Neural cell (in vitro differentiated cells): Measurements from ENCODE around the gene ODF2. TPM values are rescaled to one million over a fixed set of nuclear protein-coding genes. Genes with fewer than 3 reads are reported as not detected.

Source experiments
- H2AFZ ChIP-seq: fragments of 200-600, 300-800 bp; sonication (generic), shearing (Covaris generic); 2 replicates; pipeline ENCODE4 v1.6.0; 2014; ENCODE audit warnings: low read depth, mild to moderate bottlenecking, antibody characterized with exemption, low read length, moderate library complexity
- H3F3A ChIP-seq: fragments of 200-600 bp; shearing (Covaris generic); 2 replicates; pipeline ENCODE4 v1.6.1; 2016; ENCODE audit warnings: mild to moderate bottlenecking, moderate library complexity, mixed read lengths, antibody characterized with exemption, low read length; ENCODE audit not compliant: insufficient read depth, poor library complexity, severe bottlenecking
- H3K27ac ChIP-seq: fragments of 200-600, 300-800 bp; sonication (generic), shearing (Covaris generic); 2 replicates; pipeline ENCODE4 v1.5.1; 2014; ENCODE audit warnings: mild to moderate bottlenecking, low read length, moderate library complexity
- H3K27me3 ChIP-seq: fragments of 300-800, 200-600 bp; sonication (generic), shearing (Covaris generic); 2 replicates; pipeline ENCODE4 v1.6.0; 2014; ENCODE audit warnings: mild to moderate bottlenecking, low read depth, low read length, moderate library complexity; ENCODE audit not compliant: insufficient read depth
- H3K36me3 ChIP-seq: fragments of 300-800, 200-600 bp; sonication (generic), shearing (Covaris generic); 2 replicates; pipeline ENCODE4 v1.5.1; 2014; ENCODE audit warnings: mild to moderate bottlenecking, antibody characterized with exemption, low read length, moderate library complexity; ENCODE audit not compliant: insufficient read depth
- H3K4me2 ChIP-seq: fragments of 300-800, 200-600 bp; sonication (generic), shearing (Covaris generic); 2 replicates; pipeline ENCODE4 v1.6.0; 2014; ENCODE audit warnings: mild to moderate bottlenecking, low read length
- H3K4me3 ChIP-seq: fragments of 300-800, 200-600 bp; sonication (generic), shearing (Covaris generic); 2 replicates; pipeline ENCODE4 v1.5.1; 2014; ENCODE audit warnings: mild to moderate bottlenecking, low read length, moderate library complexity
- H3K79me2 ChIP-seq: fragments of 200-600 bp; shearing (Covaris generic); replicated peaks from 2 replicates; pipeline ENCODE4 v1.6.0; 2014; ENCODE audit warnings: mild to moderate bottlenecking, low read length, moderate library complexity; ENCODE audit not compliant: insufficient read depth
- H3K9ac ChIP-seq: fragments of 300-800, 200-600 bp; sonication (generic), shearing (Covaris generic); 2 replicates; pipeline ENCODE4 v1.6.1; 2016; ENCODE audit warnings: mild to moderate bottlenecking, low read length, mixed read lengths
- H3K9me2 ChIP-seq: fragments of 200-600 bp; shearing (Covaris generic); 2 replicates; pipeline ENCODE4 v1.6.1; 2016; ENCODE audit warnings: mild to moderate bottlenecking, low read length, mixed read lengths; ENCODE audit not compliant: insufficient read depth
- H3K9me3 ChIP-seq: fragments of 200-600, 300-800 bp; sonication (generic), shearing (Covaris generic); 2 replicates; pipeline ENCODE4 v1.6.1; 2016; ENCODE audit warnings: mild to moderate bottlenecking, mixed run types, low read length, moderate library complexity, mixed read lengths
- H4K20me1 ChIP-seq: fragments of 200-600 bp; shearing (Covaris generic); 2 replicates; pipeline ENCODE4 v1.6.1; 2016; ENCODE audit warnings: mild to moderate bottlenecking, mixed run types; ENCODE audit not compliant: insufficient read depth
- CTCF ChIP-seq: fragments of 450-650 bp; IDR thresholded peaks from 2 replicates; pipeline ENCODE4 v1.5.1; 2014; ENCODE audit warnings: antibody characterized with exemption, mild to moderate bottlenecking, moderate library complexity; ENCODE audit not compliant: poor library complexity, severe bottlenecking
- EP300 ChIP-seq: fragments of 450-650 bp; conservative IDR thresholded peaks from 2 replicates; pipeline ENCODE4 v1.6.1; 2014; ENCODE audit warnings: antibody characterized with exemption, mild to moderate bottlenecking, moderate library complexity; ENCODE audit not compliant: poor library complexity, severe bottlenecking
- EZH2 ChIP-seq: fragments of 200-600, 300-800 bp; shearing (Covaris generic), sonication (generic); IDR thresholded peaks from 2 replicates; pipeline ENCODE4 v1.6.1; 2014; ENCODE audit warnings: antibody characterized with exemption, low read length, borderline replicate concordance, mild to moderate bottlenecking; ENCODE audit not compliant: insufficient read depth, poor library complexity, severe bottlenecking
- MXI1 ChIP-seq: fragments of 450-650 bp; conservative IDR thresholded peaks from 2 replicates; pipeline ENCODE4 v1.6.1; 2014; ENCODE audit warnings: antibody characterized with exemption, mild to moderate bottlenecking; ENCODE audit not compliant: poor library complexity, severe bottlenecking
- POLR2AphosphoS5 ChIP-seq: IDR thresholded peaks from 2 replicates; pipeline ENCODE4 v1.6.1; 2012
- RAD21 ChIP-seq: fragments of 450-650 bp; conservative IDR thresholded peaks from 2 replicates; pipeline ENCODE4 v1.6.1; 2014; ENCODE audit warnings: antibody characterized with exemption, mild to moderate bottlenecking, moderate library complexity
- REST ChIP-seq: IDR thresholded peaks from 2 replicates; pipeline ENCODE4 v1.6.1; 2012; ENCODE audit warnings: borderline replicate concordance
- SMC3 ChIP-seq: fragments of 450-650 bp; conservative IDR thresholded peaks from 2 replicates; pipeline ENCODE4 v1.6.1; 2014; ENCODE audit warnings: antibody characterized with exemption, mild to moderate bottlenecking, moderate library complexity; ENCODE audit not compliant: poor library complexity
- TAF1 ChIP-seq: IDR thresholded peaks from 2 replicates; pipeline ENCODE4 v1.6.1; 2012; ENCODE audit warnings: low read depth
- polyA plus RNA-seq: library from polyadenylated mRNA; depleted of rRNA; stranded (reverse); fragments of >200 nt; gene quantifications from 2 replicates; pipeline ENCODE4 v1.2.3, GENCODE V29; 2014

Gene ODF2
- polyA plus RNA-seq, 1 donor from 2014 or later: 39.3 TPM

GRCh38 chr9:128494746-128495129 lies 38.9 kb downstream of the ODF2 start:
- H3K4me3 ChIP-seq: no peak overlapping the region
- no peaks in the 10 kb centered on the region for H3K9me2 ChIP-seq
- no peak overlapping the region for H3K4me2 ChIP-seq
- H3K79me2 ChIP-seq: no peaks in the 10 kb centered on the region
- H3K36me3 ChIP-seq: no peaks in the 10 kb centered on the region
- H3K27me3 ChIP-seq: no peaks in the 10 kb centered on the region
- H3K9me3 ChIP-seq: no peaks in the 10 kb centered on the region
- H4K20me1 ChIP-seq: no peaks in the 10 kb centered on the region
- H2AFZ ChIP-seq: no peak overlapping the region
- TF ChIP-seq MXI1 (no peak), REST (no peak), TAF1 (no peak), CTCF (no peak), POLR2AphosphoS5 (no peak), SMC3 (no peak), EZH2 (no peak), RAD21 (no peak), EP300 (no peak)
- H3K27ac ChIP-seq: no peak overlapping the region
- H3F3A ChIP-seq: no peaks in the 10 kb centered on the region
- no peak overlapping the region for H3K9ac ChIP-seq

- Histone ChIP-seq H3K27me3 (no peaks in the 10 kb centered on the region), H3K36me3 (no peaks in the 10 kb centered on the region), H3K79me2 (no peaks in the 10 kb centered on the region), H3K9me2 (no peaks in the 10 kb centered on the region), H3K9ac (no peak overlapping the region), H3K27ac (no peak overlapping the region), H3K4me2 (no peak overlapping the region), H3K4me3 (no peak overlapping the region), H2AFZ (no peak overlapping the region), H3K9me3 (no peaks in the 10 kb centered on the region), H3F3A (no peaks in the 10 kb centered on the region), H4K20me1 (no peaks in the 10 kb centered on the region)
- TF ChIP-seq SMC3 (no peak), CTCF (no peak), MXI1 (no peak), EZH2 (no peak), REST (no peak), POLR2AphosphoS5 (no peak), TAF1 (no peak), EP300 (no peak), RAD21 (no peak)
Measured at GRCh38 chr9:128495296-128495695, 39.5 kb downstream of the ODF2 start.
